GM18951 (cell line): Measurements from ENCODE around the gene STRN4.

ENCODE experiments used
- POLR2A ChIP-seq: IDR thresholded peaks from 4 replicates; pipeline ENCODE4 v1.6.1; 2011; ENCODE audit warnings: mild to moderate bottlenecking; ENCODE audit not compliant: insufficient read length, insufficient read depth; ENCODE audit errors: extremely low read depth
- in situ Hi-C: fragments of 300-500 bp; cut with MboI; formaldehyde crosslinking; loops from one replicate; pipeline ENCODE4 v1.12.0; 2022; ENCODE audit warnings: low sequenced_read_pairs, mixed read lengths, inconsistent platforms; ENCODE audit not compliant: unreplicated experiment

STRN4 gene

DNA sequence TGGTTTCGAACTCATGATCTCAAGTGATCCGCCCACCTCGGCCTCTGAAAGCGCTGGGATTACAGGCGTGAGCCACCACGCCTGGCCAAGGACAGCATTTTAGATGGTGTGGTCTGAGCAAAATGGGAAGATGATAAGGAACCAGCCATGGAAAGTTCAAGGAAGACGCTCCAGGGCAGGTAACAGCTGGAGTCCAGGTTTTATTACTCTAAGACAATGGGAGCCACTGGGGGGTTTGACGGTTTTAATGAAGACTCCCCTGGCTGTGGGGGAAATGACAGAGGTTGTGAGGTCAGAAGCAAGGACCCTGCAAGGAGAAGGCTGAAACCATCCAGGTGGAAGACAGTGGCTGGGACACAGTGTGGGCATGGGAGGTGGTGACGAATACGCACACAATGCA, 50.2 kb downstream of the STRN4 start:
- TF ChIP-seq POLR2A: no peak
- in situ Hi-C loops: no loop called here

DNA sequence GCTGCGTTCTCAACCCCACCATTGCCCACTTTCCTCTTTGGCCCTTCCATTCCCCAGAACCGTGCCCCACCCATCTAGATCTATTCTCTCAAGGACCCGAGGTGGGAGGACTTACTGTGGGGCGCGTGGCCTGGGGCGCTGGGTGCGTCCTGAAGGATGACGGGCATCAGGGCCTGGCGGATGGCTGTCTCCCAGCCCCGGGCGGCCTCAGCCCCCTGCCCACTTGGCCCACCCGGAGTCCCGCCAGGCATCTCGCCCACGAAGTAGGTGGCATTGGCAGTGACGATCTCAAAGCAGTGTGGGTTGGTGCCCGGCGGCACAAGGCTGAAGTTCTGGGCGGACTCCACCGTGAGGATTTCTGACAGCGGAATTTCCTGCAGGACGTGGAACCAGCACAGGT, 52.5 kb downstream of the STRN4 start:
- in situ Hi-C loops: no loop called here
- no peak for TF ChIP-seq POLR2A

- TF ChIP-seq POLR2A: no peak
- in situ Hi-C loops: no loop called here
Measured at GRCh38 chr19:46692918-46693722, 53.1 kb downstream of the STRN4 start.

DNA sequence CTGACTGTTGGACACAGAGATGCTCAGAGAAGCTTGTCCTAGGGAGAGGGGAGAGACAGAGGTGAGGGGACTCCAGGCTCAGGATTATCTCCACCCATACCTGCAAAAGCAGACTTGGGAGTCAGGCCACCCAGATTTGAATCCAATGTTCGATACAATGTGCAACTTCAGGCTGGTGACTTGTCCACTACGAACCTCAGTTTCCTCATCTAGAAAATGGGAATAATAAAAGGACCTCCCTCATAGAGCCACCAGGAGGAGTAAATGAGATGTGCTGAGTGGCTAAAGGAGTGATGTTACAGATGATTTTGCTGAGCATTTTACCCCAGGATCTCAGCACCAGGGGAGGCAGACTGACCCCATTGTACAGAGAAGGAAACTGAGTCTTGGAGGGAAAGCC, 54.3 kb downstream of the STRN4 start:
- no peak for TF ChIP-seq POLR2A
- in situ Hi-C loops: no loop called here

DNA sequence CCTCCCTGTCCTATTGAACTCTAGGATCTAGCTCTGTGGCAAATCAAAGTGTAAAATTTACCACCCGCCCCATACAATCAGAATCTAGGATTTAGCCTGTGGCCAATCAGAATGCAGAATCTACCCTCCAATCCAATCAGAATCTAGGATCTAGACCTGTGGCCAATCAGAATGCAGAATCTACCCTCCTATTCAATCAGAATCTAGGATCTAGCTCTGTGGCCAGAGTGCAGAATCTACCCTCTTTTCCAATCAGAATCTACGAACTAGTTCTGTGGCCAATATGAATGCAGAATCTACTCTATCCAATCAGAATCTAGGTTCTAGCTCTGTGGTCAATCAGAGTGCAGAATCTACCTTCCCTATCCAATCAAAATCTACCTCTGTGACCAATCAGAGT, 55.1 kb downstream of the STRN4 start:
- TF ChIP-seq POLR2A: no peak
- in situ Hi-C loops: no loop called here

DNA sequence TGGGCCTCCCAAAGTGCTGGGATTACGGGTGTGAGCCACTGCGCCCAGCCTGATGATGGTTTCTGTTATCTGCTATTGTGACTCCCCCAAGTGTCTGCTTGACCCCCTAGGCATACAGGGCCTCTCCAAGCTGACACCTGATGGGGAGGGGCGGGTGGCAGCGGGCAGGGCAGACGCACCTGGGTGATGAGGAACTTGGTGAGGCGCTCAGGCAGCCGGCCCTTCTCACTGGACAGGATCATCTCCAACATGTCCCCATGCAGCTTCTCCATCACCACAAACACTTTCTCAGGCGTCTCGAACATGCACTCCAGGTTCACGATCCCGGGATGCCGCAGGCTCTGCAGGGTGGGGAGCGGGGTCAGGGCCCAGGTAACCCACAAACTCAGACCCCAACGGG, 56.9 kb downstream of the STRN4 start:
- TF ChIP-seq POLR2A: no peak
- in situ Hi-C loops: no loop called here

DNA sequence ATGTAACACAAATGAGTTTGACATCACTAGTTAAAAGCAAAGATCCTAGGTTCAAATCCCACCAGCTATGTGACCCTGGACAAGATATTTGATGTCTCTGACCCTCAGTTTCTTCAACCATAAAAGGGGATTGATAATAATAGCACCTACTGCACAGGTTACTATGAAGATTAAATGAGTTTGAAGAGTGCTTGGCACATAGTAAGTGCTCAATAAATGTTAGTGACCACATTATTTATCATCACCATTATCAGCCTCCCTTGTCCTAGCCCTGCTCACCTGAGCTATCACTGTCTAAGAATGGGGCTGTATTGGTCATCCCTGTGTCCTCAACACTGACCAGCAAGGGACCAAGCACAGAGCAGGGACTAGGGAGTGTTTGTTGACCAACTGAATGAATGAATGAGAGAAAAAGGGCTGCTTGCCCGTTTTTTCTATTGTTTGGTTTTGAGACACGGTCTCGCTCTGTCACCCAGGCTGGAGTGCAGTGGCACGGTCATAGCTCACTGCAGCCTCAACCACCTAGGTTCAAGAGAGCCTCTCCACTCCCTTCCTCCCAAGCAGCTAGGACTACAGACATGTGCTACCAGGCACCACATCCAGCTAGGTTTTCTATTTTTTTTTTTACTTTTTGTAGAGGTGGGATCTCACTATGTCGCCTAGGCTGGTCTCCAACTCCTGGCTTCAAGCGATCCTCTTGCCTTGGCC, 58.7 kb downstream of the STRN4 start:
- in situ Hi-C loops: no loop called here
- TF ChIP-seq POLR2A: no peak

- in situ Hi-C loops: no loop called here
Measured at GRCh38 chr19:46685189-46685588, 61.1 kb downstream of the STRN4 start.

DNA sequence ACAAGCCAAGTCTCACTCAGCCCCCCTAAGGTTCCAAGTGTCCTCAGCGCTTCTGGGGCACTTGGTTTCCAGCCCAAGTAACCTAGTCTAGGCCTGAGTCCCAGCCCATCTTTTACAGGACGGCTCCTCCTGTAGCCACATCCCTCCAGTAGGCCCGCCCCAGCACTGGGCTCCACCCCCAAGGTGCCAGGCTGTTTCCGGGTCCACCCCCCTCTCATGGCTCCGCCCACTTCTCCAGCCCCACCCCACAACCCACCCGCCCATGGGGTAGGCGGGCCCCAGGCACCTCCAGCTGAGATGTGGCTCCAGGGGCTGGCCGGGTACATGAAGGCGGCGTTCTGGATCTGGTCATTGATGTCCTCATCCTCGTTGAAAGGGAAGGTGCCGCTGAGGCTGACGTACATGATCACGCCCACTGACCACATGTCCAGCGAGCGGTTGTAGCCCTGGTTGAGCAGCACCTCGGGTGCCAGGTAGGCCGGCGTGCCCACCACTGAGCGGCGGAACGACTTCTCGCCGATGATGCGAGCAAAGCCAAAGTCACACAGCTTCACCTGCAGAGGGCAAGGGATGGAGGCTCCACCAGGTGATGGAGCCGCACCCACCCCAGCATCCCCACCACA, 68.0 kb downstream of the STRN4 start:
- no peak for TF ChIP-seq POLR2A
- in situ Hi-C loops: no loop called here

More at GRCh38 chr19:46685189-46685588, 61.1 kb downstream of the STRN4 start:
- TF ChIP-seq POLR2A: no peak

DNA sequence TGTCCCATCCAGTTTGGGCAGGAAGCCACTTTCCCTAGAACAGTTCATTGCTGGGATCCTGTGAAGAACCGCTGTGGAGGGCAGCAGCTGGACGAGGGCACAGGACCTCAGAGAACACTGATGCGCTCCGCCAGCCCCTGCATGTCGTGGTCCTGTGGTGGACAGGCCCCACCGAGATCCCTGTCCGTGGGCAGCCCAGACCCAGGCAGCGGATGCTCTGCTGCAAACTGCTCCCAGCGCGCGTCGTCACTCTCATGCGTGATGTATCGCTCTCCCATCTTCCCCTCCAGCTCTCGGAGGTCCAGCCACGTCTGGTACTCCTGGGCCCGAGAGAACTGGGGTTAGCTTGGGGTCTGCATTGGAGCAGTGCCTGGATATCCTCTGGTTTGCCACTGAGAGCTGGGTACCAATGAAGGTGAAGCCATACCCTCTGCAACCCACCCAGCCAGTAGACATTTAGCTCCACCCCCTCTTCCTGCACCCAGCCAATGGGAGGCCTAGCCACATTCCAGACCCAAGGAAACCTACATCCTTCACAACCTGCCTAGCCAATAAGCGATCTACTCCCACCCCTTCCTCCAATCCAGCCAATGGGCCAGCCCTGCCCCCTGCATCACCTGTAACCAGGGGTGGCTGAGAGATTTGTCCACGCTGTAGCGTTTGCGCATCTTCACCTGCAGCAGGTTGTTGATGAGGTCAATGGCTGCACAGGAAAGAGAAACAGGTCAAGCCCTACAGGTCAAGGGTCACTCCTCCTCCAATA, 71.7 kb downstream of the STRN4 start:
- TF ChIP-seq POLR2A: no peak
- in situ Hi-C loops: loop anchor here (25.0 kb wide), 1 partner anchor 137 kb away; no protein-coding TSS in a partner anchor

DNA sequence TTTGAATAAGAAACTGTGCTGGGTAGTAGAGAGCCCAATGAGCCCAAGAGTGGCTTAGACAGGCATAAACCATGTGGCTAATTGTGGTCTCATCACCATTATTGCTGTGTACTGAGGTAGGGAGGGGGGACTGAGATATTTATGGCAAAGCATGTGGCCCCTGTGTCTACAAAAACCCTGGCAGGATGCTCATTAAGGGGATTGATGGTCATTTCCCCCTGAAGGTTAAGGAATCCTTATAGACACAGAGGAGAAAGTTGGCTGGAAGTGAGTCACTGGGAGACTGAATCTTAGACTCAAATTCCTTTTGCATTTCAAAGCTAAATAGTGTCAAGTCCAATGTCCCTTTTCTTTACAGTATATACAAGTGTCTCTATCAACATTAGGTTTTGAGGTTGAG, 75.4 kb downstream of the STRN4 start:
- in situ Hi-C loops: loop anchor here (25.0 kb wide), 1 partner anchor 134 kb away; no protein-coding TSS in a partner anchor
- TF ChIP-seq POLR2A: no peak
